NK-92 (cell line): Measurements from ENCODE around the gene SDF4.

Experiments used
- DNase-seq: peaks from one replicate; lab custom pipeline; 2025; ENCODE audit not compliant: unreplicated experiment; lab: John Stamatoyannopoulos, UW

Gene SDF4

GRCh38 chr1:1242461-1243265, 10.9 kb upstream of the SDF4 start:
- no peak for DNase-seq

- no peak for DNase-seq
These were observed 9.9 kb upstream of the SDF4 start for GRCh38 chr1:1241588-1242219.

DNA sequence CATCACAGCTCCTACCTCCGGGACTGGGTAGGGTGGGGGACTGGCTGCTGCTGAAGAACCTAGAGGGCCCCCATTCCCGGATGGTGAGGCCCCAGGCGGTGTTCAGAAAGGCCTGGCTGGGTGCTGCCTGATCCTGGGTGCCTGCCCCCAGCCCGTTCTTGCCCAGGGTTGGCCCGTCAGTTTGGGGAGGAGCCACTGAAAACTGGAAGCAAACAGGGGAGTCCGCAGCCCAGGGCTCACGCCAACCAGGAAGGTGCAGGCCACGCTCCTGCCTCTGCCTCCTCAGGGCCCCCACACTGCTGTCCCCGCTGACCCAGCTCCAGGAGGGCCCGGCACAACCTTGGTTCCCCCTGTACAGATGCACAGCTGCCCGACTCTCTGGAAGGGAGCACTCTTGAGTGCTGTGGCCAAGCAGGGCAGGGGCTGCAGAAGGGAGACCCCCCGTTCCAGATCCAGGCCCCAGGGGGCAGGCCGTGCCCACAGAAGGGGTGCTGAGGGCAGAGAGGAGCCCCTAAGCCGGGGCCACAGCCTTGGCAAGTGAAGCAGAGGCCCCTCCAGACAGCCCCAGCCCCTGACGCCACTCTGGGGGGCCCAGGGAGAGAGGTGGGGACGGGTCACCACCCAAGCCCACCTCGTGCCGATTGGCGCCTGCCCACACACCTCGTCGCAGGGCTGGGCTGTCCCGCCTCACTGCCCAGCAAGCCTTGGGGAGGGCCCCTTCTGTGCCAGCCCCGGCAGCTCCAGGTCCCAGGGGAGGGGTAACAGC, 9.2 kb upstream of the SDF4 start:
- DNase-seq, result no peak

GRCh38 chr1:1240348-1240732, 8.5 kb upstream of the SDF4 start:
- no peak for DNase-seq

- DNase-seq, result no peak
These were observed 8.0 kb upstream of the SDF4 start for GRCh38 chr1:1239614-1240347.

- no peak for DNase-seq
These were observed 7.4 kb upstream of the SDF4 start for GRCh38 chr1:1239227-1239613.

DNA sequence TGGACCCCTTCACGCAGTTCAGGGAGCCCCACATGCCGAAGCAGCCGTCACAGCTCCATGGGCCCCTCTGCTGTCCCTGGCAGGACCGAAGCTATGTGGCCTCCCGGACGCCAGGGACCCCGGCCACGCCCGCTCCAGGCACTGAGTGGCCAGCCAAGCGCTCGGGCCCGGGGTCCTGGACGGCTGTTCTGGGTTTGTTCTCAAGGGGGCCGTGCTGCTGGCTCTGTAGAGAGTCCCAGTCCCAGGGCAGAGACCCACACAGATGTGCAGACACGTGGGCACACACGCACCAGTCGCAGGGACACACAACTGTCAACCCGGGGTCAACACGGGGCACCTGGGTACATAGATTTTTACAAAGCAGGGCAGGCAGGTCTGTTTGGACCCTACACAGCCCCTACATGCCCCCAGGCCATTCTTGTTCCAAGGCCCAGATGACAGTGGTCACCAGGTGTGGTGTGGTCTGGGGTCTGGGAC, 6.9 kb upstream of the SDF4 start:
- no peak for DNase-seq

GRCh38 chr1:1237874-1238701, 6.3 kb upstream of the SDF4 start:
- no peak for DNase-seq

- DNase-seq, result no peak
These were observed 5.4 kb upstream of the SDF4 start for GRCh38 chr1:1236945-1237873.

DNA sequence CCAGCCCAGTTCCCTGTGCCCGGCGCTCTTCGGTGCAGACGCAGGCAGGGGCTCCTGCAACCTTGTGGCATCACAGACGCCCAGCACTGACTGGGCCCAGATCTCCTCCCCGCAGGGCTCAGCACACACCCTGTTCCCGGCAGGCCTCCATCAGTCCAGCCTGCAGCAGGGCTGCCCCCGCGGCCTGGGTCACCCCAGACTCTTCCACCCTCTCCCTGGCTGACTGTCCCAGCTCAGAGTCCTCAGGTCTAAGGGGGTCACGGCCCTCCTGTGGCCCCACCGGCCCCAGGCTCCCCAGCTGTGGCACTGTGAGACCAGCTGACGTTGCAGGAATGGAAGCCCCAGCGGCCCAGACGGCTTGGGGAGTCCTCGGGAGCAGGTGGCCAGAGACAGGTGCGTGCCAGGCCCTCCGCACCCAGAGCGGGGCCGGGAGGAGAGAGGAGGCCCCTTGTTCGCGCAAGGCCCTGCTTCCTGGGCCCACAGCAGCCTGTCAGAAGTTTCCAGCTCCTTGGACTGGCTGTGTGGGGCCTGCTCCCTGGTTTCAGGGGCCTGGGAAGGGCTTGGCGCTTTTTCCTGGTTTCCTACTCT, 4.5 kb upstream of the SDF4 start:
- DNase-seq, result no peak

GRCh38 chr1:1235016-1235744, 3.4 kb upstream of the SDF4 start:
- DNase-seq, result no peak

- DNase-seq, result no peak
These were observed 2.5 kb upstream of the SDF4 start for GRCh38 chr1:1234180-1234808.

- no peak for DNase-seq
These were observed 1.7 kb upstream of the SDF4 start for GRCh38 chr1:1233567-1233892.

DNA sequence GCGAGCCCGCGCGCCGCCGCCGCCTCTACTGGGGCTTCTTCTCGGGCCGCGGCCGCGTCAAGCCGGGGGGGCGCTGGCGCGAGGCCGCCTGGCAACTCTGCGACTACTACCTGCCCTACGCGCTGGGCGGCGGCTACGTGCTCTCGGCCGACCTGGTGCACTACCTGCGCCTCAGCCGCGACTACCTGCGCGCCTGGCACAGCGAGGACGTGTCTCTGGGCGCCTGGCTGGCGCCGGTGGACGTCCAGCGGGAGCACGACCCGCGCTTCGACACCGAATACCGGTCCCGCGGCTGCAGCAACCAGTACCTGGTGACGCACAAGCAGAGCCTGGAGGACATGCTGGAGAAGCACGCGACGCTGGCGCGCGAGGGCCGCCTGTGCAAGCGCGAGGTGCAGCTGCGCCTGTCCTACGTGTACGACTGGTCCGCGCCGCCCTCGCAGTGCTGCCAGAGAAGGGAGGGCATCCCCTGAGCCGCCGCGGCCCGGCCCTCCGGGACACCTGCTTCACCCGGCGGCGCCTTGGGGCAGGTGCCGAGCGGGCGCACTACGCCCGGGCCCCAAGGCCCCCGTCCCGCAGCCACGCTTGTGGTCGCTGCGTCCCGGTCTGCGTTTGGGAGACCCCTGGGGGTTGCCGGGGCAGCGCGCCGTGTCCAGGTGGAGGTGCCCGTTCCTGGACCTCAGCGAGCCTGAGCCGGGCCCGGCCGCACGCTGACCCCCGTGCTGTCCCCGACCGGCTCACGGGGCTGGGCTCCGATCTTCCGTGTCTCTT, 1.2 kb upstream of the SDF4 start:
- DNase-seq, result no peak

DNA sequence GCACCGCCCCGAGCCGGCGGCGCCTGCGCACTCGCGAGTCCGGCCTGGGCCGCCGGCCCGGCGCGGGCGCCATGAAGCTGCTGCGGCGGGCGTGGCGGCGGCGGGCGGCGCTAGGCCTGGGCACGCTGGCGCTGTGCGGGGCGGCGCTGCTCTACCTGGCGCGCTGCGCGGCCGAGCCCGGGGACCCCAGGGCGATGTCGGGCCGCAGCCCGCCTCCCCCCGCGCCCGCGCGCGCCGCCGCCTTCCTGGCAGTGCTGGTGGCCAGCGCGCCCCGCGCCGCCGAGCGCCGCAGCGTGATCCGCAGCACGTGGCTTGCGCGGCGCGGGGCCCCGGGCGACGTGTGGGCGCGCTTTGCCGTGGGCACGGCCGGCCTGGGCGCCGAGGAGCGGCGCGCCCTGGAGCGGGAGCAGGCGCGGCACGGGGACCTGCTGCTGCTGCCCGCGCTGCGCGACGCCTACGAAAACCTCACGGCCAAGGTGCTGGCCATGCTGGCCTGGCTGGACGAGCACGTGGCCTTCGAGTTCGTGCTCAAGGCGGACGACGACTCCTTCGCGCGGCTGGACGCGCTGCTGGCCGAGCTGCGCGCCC, 501 bp upstream of the SDF4 start, which contains the start of gene B3GALT6:
TSS of gene B3GALT6 (plus strand) at position 30 of the 588 bp plus-strand sequence. CDS start at position 72, 42 bp downstream.
- DNase-seq, result no peak

DNA sequence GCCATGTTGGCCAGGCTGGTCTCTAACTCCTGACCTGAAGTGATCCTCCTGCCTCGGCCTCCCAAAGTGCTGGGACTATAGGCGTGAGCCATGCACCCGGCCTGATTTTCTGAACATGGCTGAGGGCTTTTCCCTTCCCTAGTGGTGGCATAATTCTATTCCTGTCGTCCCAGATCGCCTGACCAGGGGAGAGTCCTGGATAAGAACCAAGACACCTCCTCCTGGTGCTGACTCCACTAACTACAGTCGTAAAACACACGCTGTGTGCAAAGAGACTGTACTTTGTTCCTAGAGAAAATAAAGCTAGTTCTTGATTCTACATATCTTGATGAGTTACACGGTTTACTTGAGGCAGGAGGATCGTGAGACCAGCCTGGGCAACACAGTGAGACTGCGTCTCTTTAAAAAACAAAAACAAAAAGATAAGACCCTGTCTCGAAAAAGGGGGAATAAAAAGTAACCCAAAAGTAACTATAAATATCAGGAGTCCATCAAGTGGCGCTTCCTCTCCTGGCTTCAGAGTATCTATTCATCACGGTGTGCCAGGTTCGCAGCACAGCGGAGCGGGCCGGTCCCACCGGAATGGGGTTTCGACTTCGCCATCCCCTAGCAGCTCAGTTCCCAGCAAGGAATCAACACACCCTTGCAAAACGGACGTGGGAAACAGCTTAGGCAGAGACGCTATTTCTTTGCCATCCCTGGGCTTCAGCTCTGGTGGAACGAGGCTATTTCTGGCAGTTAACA, 973 bp downstream of the SDF4 start:
- no peak for DNase-seq
